Stimulated activated naive CD4-positive, alpha-beta T cell treated with Interleukin-2 at 50 U/mL for 16 hours (primary cell): ENCODE measurements around the gene CLASP2.
"Not testable (repeated sequence)": the region's sequence is repeated elsewhere in the genome, so short reads cannot be mapped to it uniquely, and the experiment has no call there.

Experiments used
- DNase-seq: peaks from one replicate; lab custom pipeline; 2025; lab: John Stamatoyannopoulos, UW

CLASP2 gene

DNA sequence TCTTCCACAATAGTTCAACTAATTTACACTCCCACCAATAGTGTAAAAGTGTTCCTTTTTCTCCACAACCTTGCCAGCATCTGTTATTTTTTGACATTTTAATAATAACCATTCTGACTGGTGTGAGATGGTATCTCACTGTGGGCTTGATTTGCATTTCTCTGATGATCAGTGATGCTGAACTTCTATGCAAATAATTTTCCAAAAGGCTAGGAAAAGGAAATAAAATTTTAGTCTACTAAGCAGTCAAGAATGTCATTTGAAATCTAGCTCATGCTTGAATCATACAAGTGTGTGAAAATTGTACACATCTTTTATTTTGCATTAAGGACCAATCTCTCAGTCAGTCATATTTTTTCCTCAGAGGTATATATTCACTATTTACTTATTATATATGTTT is 176.1 kb downstream of the CLASP2 start:
- DNase-seq, result no peak

GRCh38 chr3:33538678-33539339 is 179.2 kb downstream of the CLASP2 start:
- no peak for DNase-seq

DNA sequence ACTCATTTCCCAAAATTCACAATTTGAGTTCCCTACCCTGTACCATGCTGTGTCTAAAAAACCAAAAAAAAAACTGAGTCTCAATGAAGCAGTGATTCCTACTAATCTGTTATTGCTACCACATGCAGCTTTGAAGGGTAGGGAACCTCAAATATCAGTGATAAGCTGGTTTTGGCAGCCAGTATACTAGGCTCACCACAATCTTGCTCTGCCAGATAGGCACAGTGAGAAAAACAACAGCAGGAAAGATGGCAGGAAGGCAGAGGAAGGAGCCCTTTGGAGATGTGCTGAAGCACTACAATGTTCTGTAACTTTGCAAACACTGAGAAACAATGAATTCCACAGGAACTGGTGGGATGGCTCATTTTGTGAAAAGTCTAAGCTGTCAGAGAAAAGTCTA is 180.9 kb downstream of the CLASP2 start:
- no peak for DNase-seq

- no peak for DNase-seq
Observed at GRCh38 chr3:33526787-33527186, 191.3 kb downstream of the CLASP2 start.

DNA sequence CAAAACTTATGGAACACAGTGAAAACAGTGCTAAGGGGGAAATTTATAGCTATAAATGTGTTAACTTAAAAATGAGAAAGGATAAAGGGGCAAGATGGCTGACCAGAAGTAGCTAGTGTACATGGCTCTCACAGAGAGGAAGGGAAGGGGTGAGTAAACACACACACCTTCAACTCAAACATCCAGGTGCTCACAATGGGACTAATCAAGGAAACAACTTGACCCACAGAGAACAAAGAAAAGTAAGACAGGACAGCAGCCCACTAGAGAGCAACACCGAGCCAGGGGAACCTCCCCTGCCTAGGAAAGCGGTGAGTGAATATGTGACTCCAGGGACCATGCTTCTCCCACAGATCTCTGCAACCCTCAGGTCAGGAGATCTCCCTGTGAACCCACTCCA is 192.8 kb downstream of the CLASP2 start:
- no peak for DNase-seq

DNA sequence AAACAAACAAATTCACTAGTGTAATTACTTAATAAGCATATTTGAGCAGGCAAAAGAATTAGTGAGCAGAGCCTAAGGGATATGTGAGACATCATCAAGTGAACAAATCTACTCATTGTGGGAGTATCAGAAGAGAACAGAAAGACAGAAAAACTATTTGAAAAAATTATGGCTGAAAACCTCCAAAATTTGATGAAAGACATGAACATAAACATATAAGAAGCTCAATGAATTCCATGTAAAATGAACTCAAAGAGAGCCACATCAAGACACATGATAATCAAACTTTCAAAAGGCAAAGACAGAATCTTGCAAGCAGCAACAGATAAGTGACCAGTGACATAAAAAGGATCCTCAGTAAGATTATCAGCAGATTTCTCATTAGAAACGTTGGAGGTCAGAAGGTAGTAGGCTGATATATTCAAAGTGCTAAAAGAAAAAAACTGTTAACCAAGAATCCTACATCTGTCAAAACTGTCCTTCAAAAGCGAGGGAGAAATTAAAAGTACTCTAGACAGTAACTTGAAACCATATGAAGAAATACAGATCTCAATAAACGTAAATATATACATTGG is 194.9 kb downstream of the CLASP2 start:
- no peak for DNase-seq

DNA sequence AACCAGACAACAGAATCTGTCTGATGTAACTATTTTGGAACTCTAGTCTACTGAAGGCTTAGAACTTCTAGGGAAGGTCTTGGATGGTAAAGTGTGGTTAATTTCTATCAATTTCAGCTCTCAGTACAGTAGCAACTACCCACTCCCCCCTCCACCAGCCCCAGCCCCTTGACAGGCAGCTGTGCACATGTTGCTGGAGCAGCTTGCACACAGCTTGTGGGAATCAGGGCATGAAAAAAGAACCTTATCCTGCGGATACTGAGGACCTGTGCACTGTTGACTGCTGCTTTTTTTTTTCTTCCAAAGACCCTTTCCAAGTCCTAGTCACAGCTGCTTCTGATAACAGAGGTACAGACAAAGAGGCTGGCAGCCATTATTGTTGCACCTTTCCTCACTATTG is 196.3 kb downstream of the CLASP2 start:
- no peak for DNase-seq

DNA sequence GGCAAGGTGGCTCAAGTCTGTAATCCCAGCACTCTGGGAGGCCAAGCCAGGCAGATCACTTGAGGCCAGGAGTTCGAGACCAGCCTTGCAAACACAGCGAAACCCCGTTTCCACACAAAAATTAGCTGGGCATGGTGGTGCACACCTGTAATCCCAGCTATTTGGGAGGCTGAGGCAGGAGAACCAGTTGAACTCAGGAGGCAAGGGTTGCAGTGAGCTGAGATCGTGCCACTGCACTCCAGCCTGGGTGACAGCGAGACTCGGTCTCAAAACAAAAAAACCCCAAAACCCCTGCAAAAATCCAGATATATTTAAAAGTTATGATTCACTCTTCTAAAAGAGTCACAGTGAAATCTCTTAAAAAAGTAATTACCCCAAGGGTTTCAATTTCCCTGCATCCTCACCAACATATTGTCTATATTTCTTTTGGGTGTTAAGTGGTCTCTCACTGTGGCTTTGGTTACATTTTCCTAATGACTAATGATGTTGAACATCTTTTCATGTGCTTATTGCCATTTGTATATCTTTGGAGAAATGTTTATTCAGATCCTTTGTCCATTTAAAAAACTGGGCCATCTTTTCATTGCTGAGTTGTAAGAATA is 204.7 kb downstream of the CLASP2 start:
- no peak for DNase-seq

DNA sequence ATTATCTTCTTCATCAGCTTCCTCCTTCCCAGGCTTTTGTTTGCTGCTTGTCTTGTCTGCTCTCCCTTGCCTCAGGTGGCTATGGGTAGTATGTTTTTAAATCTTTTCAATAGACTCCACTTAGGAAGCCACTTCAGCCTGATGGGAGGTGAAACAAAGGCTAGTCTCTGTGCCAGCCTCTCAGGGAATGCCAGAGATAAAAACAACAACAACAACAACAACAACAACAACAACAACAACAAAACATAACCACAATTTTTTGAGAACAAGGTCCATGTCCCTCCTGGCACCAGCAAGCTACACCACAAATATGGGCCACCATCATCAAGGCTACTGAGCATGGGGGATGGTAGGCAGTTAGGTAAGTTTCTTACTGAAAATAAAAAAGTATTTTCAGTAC is 213.0 kb downstream of the CLASP2 start:
- DNase-seq, result no peak

DNA sequence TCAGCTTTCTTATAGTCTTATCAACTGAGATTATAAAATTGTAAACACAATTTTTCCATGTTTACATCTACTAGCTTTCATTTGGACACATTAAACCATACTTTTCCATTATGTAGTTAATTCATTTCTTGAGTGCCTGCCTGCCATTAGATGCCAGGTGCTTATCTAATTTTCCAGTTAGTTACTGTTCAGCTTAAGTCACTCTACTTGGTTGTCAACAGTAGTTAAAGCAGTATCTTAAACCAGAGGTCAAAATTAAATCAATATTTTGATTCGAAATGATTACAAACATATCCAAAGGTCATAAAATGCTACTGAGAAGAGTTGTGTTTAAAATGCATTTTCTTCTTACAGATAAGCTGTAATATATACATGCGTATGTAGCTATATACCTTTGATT is 221.6 kb downstream of the CLASP2 start:
- no peak for DNase-seq

GRCh38 chr3:33491721-33492120 is 226.3 kb downstream of the CLASP2 start:
- no peak for DNase-seq

DNA sequence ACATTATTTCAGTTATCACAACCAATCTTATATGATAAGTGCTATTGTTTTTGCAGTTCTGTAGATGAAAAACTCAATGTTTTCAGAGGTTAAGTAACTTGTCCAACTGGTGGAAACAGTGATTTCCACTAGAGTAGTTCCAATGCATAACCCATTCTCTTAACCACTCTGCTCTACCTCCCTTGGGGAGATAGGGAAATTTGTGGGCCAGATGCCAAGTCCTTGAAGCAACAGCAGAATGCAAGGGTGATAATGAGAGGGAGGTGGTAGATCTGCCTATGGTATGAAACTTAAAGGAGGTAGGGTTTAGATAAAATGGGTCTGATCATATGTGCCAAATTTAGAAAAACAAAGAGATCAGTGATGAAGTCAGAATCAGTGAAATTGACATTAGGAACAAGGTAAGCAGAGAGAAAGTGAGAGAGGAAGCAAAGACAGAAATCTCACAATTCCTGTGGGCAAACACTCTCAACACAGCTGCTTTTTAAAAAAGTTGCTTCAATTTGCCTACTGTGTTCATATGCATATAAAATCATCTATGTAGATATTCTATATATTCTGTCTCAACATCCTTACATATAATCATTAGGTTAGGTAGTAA is 227.3 kb downstream of the CLASP2 start:
- DNase-seq, result no peak

GRCh38 chr3:33488683-33489082 is 229.4 kb downstream of the CLASP2 start:
- DNase-seq, result no peak

- no peak for DNase-seq
Observed at GRCh38 chr3:33488246-33488645, 229.8 kb downstream of the CLASP2 start.

GRCh38 chr3:33482111-33482521 is 235.9 kb downstream of the CLASP2 start:
- DNase-seq, result no peak

DNA sequence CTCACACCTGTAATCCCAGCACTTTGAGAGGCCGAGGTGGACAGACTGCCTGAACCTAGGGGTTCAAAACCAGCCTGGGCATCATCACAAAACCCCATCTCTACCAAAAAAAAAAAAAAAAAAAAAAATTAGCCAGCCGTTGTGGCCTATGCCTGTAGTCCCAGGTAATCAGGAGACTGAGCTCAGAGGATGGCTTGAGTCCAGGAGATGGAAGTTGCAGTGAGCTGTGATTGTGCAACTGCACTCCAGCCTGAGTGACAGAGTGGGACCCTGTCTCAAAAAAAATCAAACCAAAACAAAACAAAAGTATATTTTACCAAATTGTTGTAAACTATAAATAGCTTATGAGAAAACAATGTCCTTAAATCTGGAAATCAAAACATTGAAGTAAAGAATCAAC is 243.2 kb downstream of the CLASP2 start:
- no peak for DNase-seq

- DNase-seq, result no peak
Observed at GRCh38 chr3:33473813-33474212, 244.2 kb downstream of the CLASP2 start.

- DNase-seq, result no peak
Observed at GRCh38 chr3:33467786-33468185, 250.3 kb downstream of the CLASP2 start.

DNA sequence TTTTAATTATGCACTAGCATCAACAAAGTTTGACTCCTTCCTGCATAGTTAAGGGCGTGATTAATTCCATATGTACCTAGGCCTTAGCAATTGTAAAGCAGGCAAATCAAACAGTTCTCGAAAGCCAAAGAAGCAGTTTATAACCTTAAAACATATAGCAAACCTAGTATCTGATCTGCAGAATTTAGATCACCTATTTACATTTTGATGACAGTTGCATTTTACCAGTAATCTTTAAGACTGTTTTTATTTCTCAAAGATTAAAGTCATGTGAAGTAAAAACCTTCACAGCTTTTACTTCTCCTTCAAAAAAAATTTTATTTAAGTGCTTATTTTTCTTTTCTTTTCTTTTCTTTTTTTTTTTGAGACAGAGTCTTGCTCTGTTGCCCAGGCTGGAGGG is 257.0 kb downstream of the CLASP2 start:
- DNase-seq, result no peak

GRCh38 chr3:33459577-33459976 is 258.5 kb downstream of the CLASP2 start:
- DNase-seq, result not testable (repeated sequence)

DNA sequence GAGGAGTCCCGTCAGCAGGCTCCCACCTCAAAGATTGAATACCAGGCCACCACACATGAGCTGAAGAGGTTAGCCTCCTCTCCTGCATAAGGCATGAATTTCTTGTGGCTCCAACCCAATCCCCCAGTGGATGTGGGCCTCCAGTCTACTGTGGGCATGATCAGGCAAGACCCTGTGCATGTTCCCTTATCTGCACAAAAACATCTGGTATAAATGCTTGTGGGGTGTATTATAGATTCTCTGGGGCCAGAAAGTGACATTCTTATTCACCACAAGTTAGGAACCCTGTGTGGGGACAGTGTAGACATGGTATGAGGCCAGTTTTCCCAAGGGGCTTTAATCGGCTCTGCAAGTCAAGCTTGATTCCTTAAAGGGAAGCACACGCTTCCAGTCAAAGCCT is 259.6 kb downstream of the CLASP2 start:
- no peak for DNase-seq

GRCh38 chr3:33456756-33457155 is 261.3 kb downstream of the CLASP2 start:
- no peak for DNase-seq

DNA sequence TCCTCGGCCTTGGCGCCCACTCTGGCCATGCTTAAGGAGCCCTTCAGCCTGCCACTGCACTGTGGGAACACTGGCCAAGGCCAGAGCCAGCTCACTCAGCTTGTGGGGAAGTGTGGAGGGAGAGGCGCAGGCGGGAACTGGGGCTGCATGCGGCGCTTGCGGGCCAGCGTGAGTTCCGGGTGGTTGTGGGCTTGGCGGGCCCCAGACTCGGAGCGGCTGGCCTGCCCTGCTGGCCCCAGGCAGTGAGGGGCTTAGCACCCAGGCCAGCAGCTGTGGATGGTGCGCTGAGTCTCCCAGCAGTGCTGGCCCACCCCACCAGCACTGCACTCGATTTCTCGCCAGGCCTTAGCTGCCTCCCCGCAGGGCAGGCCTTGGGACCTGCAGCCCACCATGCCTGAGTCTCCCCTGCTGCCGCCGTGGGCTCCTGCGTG is 264.7 kb downstream of the CLASP2 start:
- DNase-seq, result no peak
